HepG2 (cell line): ENCODE measurements around the gene CCDC121. TPM values are rescaled to one million over a fixed set of nuclear protein-coding genes. Genes with fewer than 3 reads are reported as not detected.

Experiments used
- ADNP ChIP-seq: sonication (generic); formaldehyde crosslinking; IDR thresholded peaks from 2 replicates; pipeline ENCODE4 v1.4.0; 2020; ENCODE audit warnings: missing genetic modification reagents
- ATF7 ChIP-seq, 2 experiments: fragments of 450-650 bp in 1 of 2; sonication (generic) in 1 of 2; formaldehyde crosslinking in 1 of 2; IDR thresholded peaks; 2 replicates each; pipeline versions ENCODE4 v1.4.0 to v1.6.1; 2016 to 2020; ENCODE audit warnings: antibody characterized with exemption in 1 of 2, mild to moderate bottlenecking in 1 of 2, missing genetic modification reagents in 1 of 2
- FOXP1 ChIP-seq, 2 experiments: fragments of 450-650 bp in 1 of 2; IDR thresholded peaks; 2 replicates each; pipeline ENCODE4 v1.6.1; 2017 to 2018; ENCODE audit warnings: antibody characterized with exemption in 1 of 2
- HDAC2 ChIP-seq: sonication (generic); formaldehyde crosslinking; IDR thresholded peaks from 2 replicates; pipeline ENCODE4 v1.4.0; 2020; ENCODE audit warnings: missing genetic modification reagents
- HOXA9 ChIP-seq: sonication (generic); formaldehyde crosslinking; IDR thresholded peaks from 2 replicates; pipeline ENCODE4 v1.8.1; 2022; ENCODE audit warnings: missing genetic modification reagents, mild to moderate bottlenecking, moderate library complexity, borderline replicate concordance
- KAT7 ChIP-seq: IDR thresholded peaks from 2 replicates; pipeline ENCODE4 v1.6.1; 2018; ENCODE audit warnings: borderline replicate concordance, missing compliant biosample characterization
- KLF16 ChIP-seq, 2 experiments: sonication (generic) in 1 of 2; formaldehyde crosslinking in 1 of 2; IDR thresholded peaks; 2 replicates each; pipeline versions ENCODE4 v1.6.1 to v1.8.0; 2016 to 2023; ENCODE audit warnings: missing genetic modification reagents in 2 of 2, missing compliant biosample characterization in 1 of 2
- KLF9 ChIP-seq: IDR thresholded peaks from 2 replicates; pipeline ENCODE4 v1.6.1; 2016; ENCODE audit warnings: low read depth
- MYNN ChIP-seq: sonication (generic); formaldehyde crosslinking; IDR thresholded peaks from 2 replicates; pipeline ENCODE4 v1.4.0; 2020; ENCODE audit warnings: mild to moderate bottlenecking, low read depth, missing genetic modification reagents
- NFIB ChIP-seq: sonication (generic); formaldehyde crosslinking; IDR thresholded peaks from 2 replicates; pipeline ENCODE4 v1.9.0; 2021; ENCODE audit warnings: missing genetic modification reagents, mild to moderate bottlenecking, borderline replicate concordance
- NFYC ChIP-seq: IDR thresholded peaks from 2 replicates; pipeline ENCODE4 v1.6.1; 2016; ENCODE audit warnings: missing genetic modification reagents, missing compliant biosample characterization
- SRY ChIP-seq: sonication (generic); formaldehyde crosslinking; IDR thresholded peaks from 2 replicates; pipeline ENCODE4 v1.8.0; 2022; ENCODE audit warnings: mild to moderate bottlenecking, missing genetic modification reagents
- TMF1 ChIP-seq: sonication (generic); formaldehyde crosslinking; IDR thresholded peaks from 2 replicates; pipeline ENCODE4 v1.8.1; 2022; ENCODE audit warnings: low read depth, missing genetic modification reagents
- YEATS2 ChIP-seq: sonication (generic); formaldehyde crosslinking; IDR thresholded peaks from 2 replicates; pipeline ENCODE4 v1.4.0; 2020; ENCODE audit warnings: missing genetic modification reagents, borderline replicate concordance
- ZFYVE20 ChIP-seq: sonication (generic); formaldehyde crosslinking; IDR thresholded peaks from 2 replicates; pipeline ENCODE4 v1.8.0; 2023; ENCODE audit warnings: low read depth, mild to moderate bottlenecking, moderate library complexity, missing genetic modification reagents, borderline replicate concordance
- ZNF230 ChIP-seq: sonication (generic); formaldehyde crosslinking; IDR thresholded peaks from 2 replicates; pipeline ENCODE4 v1.4.0; 2020; ENCODE audit warnings: mild to moderate bottlenecking, missing genetic modification reagents
- ZNF263 ChIP-seq: sonication (generic); formaldehyde crosslinking; IDR thresholded peaks from 2 replicates; pipeline ENCODE4 v1.4.0; 2020; ENCODE audit warnings: missing genetic modification reagents
- ZNF282 ChIP-seq: fragments of 450-650 bp; IDR thresholded peaks from 2 replicates; pipeline ENCODE4 v1.6.1; 2018; ENCODE audit not compliant: partially characterized antibody
- ZNF614 ChIP-seq: IDR thresholded peaks from 2 replicates; pipeline ENCODE4 v1.6.1; 2018; ENCODE audit warnings: missing biosample characterization, missing genetic modification reagents, inconsistent platforms, borderline replicate concordance
- ZNF749 ChIP-seq: sonication (generic); formaldehyde crosslinking; IDR thresholded peaks from 2 replicates; pipeline ENCODE4 v1.8.0; 2022; ENCODE audit warnings: mild to moderate bottlenecking, missing genetic modification reagents, moderate library complexity, borderline replicate concordance
- polyA plus RNA-seq, 8 experiments: library from polyadenylated mRNA; depleted of rRNA in 3 of 8; stranded (reverse) in 7 of 8; unstranded in 1 of 8; fragments of >200 nt; fragmentation: Illumina TruSeq in 4 of 8; extraction: Trizol in 4 of 8; gene quantifications; 2 replicates each; pipeline versions ENCODE4 v1.2.1 to v1.2.3, GENCODE V29; 2011 to 2016; ENCODE audit warnings: low read depth in 4 of 8, missing spikeins in 1 of 8, mixed read lengths in 1 of 8; ENCODE audit not compliant: insufficient read depth in 1 of 8
- total RNA-seq, 5 experiments: library from RNA; depleted of rRNA; stranded (reverse); fragments of >200 nt; fragmentation: Illumina TruSeq; extraction: Trizol; gene quantifications; 2 replicates each; pipeline ENCODE4 v1.2.3, GENCODE V29; 2016; ENCODE audit warnings: low read depth in 1 of 5
- TF ChIP-seq, protein P1 (sequence below): sonication (generic); formaldehyde crosslinking; IDR thresholded peaks from 2 replicates; pipeline ENCODE4 v1.8.1; 2022; ENCODE audit warnings: mild to moderate bottlenecking, missing genetic modification reagents
- TF ChIP-seq, protein P2 (sequence below): sonication (generic); formaldehyde crosslinking; IDR thresholded peaks from 2 replicates; pipeline ENCODE4 v1.4.0; 2020; ENCODE audit warnings: missing genetic modification reagents
- TF ChIP-seq, protein P3 (sequence below): sonication (generic); formaldehyde crosslinking; IDR thresholded peaks from 2 replicates; pipeline ENCODE4 v1.9.0; 2022; ENCODE audit warnings: missing genetic modification reagents, mild to moderate bottlenecking, borderline replicate concordance
- TF ChIP-seq, protein P4 (sequence below): sonication (generic); formaldehyde crosslinking; IDR thresholded peaks from 2 replicates; pipeline ENCODE4 v1.8.1; 2023; ENCODE audit warnings: missing genetic modification reagents, inconsistent platforms, borderline replicate concordance

CCDC121 gene
- total and polyA plus RNA-seq, 2 of the 13 experiments (the other 11 are each of a cell fraction or from before 2014, with no cell fraction given) = 1.9 to 3.0 TPM

DNA sequence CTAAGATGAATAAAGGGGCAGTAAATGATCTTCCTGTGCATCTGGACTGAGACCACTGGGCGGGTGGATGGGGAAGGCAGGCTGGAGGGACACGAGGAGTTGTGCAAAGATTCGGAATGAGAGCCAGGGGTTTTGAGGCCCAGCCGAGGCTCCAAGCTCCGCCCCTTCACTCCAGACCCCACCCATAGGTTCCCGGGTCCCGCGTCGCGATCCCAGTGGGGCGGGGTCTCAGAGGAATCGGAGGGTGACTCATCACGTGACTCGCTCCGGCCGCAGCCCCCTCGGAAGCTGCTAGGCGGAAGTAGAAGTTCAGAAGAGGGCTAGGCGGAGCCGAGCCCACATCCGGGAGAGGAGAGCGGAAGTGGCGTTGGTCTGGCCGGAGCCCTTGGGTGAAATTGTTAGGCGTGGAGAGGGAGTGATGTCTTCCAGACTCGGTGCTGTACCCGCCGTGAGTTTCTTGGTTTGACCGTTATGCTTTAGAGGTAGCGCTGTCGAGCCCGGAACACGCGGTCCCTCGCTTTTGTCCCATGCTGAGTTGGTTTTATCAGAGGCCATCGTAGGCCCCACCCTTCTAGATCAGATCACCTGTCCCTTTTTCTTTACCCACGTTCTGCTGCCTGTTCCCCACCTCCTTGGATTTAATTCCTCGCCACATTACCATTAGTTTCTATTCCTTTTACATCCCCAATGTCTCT lies 46.0 kb downstream of the CCDC121 start, which contains the start of gene ZNF512 (continued):
- TF ChIP-seq KAT7 (CRISPR knock-in tag) (peak; percentile 82), TMF1 (no peak), ZNF230 (CRISPR knock-in tag) (peak; percentile 76; the same call in 1 of the 2 replicates), MYNN (no peak), ADNP (CRISPR knock-in tag) (no peak), SRY (CRISPR knock-in tag) (peak; percentile 66; the same call in 1 of the 2 replicates), NFIB (CRISPR knock-in tag) (no peak), ATF7 (IDR thresholded peaks at IDR 0.05) (no peak), ATF7 (CRISPR knock-in tag; IDR thresholded peaks at IDR 0.05) (no peak), ZNF614 (peak; percentile 56; the same call in 1 of the 2 replicates), HOXA9 (CRISPR knock-in tag) (no peak), KLF16 (CRISPR knock-in tag; IDR thresholded peaks at IDR 0.05) (peak; percentile 30 to 75; a peak in 1 of 4 replicates), ZNF749 (CRISPR knock-in tag) (peak; percentile 56; the same call in 1 of the 2 replicates), ZNF282 (no peak), YEATS2 (CRISPR knock-in tag) (peak; percentile 87; the same call in 1 of the 2 replicates), ZNF263 (CRISPR knock-in tag) (no peak), FOXP1 (IDR thresholded peaks at IDR 0.05) (no peak), FOXP1 (CRISPR knock-in tag; IDR thresholded peaks at IDR 0.05) (no peak), ZFYVE20 (CRISPR knock-in tag) (no peak), HDAC2 (CRISPR knock-in tag) (peak; percentile 45), KLF9 (CRISPR knock-in tag) (0 out of 2 replicates have a peak, but pooled peaks have one; percentile 43), NFYC (CRISPR knock-in tag) (peak; percentile 63)
- TF ChIP-seq, protein P1, sequence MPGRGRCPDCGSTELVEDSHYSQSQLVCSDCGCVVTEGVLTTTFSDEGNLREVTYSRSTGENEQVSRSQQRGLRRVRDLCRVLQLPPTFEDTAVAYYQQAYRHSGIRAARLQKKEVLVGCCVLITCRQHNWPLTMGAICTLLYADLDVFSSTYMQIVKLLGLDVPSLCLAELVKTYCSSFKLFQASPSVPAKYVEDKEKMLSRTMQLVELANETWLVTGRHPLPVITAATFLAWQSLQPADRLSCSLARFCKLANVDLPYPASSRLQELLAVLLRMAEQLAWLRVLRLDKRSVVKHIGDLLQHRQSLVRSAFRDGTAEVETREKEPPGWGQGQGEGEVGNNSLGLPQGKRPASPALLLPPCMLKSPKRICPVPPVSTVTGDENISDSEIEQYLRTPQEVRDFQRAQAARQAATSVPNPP = peak; percentile 23; the same call in 1 of the 2 replicates
- TF ChIP-seq, protein P2, sequence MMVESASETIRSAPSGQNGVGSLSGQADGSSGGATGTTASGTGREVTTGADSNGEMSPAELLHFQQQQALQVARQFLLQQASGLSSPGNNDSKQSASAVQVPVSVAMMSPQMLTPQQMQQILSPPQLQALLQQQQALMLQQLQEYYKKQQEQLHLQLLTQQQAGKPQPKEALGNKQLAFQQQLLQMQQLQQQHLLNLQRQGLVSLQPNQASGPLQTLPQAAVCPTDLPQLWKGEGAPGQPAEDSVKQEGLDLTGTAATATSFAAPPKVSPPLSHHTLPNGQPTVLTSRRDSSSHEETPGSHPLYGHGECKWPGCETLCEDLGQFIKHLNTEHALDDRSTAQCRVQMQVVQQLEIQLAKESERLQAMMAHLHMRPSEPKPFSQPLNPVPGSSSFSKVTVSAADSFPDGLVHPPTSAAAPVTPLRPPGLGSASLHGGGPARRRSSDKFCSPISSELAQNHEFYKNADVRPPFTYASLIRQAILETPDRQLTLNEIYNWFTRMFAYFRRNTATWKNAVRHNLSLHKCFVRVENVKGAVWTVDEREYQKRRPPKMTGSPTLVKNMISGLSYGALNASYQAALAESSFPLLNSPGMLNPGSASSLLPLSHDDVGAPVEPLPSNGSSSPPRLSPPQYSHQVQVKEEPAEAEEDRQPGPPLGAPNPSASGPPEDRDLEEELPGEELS (CRISPR knock-in tag) = peak; percentile 42; the same call in 1 of the 2 replicates
- TF ChIP-seq, protein P3, sequence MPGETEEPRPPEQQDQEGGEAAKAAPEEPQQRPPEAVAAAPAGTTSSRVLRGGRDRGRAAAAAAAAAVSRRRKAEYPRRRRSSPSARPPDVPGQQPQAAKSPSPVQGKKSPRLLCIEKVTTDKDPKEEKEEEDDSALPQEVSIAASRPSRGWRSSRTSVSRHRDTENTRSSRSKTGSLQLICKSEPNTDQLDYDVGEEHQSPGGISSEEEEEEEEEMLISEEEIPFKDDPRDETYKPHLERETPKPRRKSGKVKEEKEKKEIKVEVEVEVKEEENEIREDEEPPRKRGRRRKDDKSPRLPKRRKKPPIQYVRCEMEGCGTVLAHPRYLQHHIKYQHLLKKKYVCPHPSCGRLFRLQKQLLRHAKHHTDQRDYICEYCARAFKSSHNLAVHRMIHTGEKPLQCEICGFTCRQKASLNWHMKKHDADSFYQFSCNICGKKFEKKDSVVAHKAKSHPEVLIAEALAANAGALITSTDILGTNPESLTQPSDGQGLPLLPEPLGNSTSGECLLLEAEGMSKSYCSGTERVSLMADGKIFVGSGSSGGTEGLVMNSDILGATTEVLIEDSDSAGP (CRISPR knock-in tag) = peak; percentile 57; the same call in 1 of the 2 replicates
- TF ChIP-seq, protein P4, sequence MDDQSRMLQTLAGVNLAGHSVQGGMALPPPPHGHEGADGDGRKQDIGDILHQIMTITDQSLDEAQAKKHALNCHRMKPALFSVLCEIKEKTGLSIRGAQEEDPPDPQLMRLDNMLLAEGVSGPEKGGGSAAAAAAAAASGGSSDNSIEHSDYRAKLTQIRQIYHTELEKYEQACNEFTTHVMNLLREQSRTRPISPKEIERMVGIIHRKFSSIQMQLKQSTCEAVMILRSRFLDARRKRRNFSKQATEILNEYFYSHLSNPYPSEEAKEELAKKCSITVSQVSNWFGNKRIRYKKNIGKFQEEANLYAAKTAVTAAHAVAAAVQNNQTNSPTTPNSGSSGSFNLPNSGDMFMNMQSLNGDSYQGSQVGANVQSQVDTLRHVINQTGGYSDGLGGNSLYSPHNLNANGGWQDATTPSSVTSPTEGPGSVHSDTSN (CRISPR knock-in tag) = no peak; the same call in 1 of the 2 replicates
